Astrocyte (in vitro differentiated cells and primary cell): ENCODE data around the gene COMMD4. TPM values are rescaled to one million over a fixed set of nuclear protein-coding genes. Genes with fewer than 3 reads are reported as not detected.
"Not testable (repeated sequence)": the region's sequence is repeated elsewhere in the genome, so short reads cannot be mapped to it uniquely, and the experiment has no call there.

Source experiments
- DNase-seq: peaks from one replicate; pipeline ENCODE4 v3.0.0-alpha.2; 2010; ENCODE audit warnings: low read depth
- FAIRE-seq: peaks from 2 replicates; lab custom pipeline; 2011; peaks lifted over from hg19 to GRCh38; lab: Jason Lieb, UNC
- H2AFZ ChIP-seq: 2 replicates; pipeline ENCODE4 v1.6.0; 2012; ENCODE audit warnings: low read depth, low read length, inconsistent platforms
- H3K27ac ChIP-seq: 2 replicates; pipeline ENCODE4 v1.5.1; 2011; ENCODE audit warnings: low read depth, low read length, inconsistent platforms
- H3K27me3 ChIP-seq: 2 replicates; pipeline ENCODE4 v1.6.0; 2011; ENCODE audit warnings: low read length, inconsistent platforms; ENCODE audit not compliant: insufficient read depth
- H3K36me3 ChIP-seq: 2 replicates; pipeline ENCODE4 v1.5.1; 2011; ENCODE audit warnings: low read length, inconsistent platforms; ENCODE audit not compliant: insufficient read depth
- H3K4me1 ChIP-seq: 2 replicates; pipeline ENCODE4 v1.5.1; 2011; ENCODE audit warnings: low read length, inconsistent platforms; ENCODE audit not compliant: insufficient read depth
- H3K4me2 ChIP-seq: 2 replicates; pipeline ENCODE4 v1.6.0; 2012; ENCODE audit warnings: low read length, inconsistent platforms
- H3K4me3 ChIP-seq: 2 replicates; pipeline ENCODE4 v1.5.1; 2011; ENCODE audit warnings: low read depth, mild to moderate bottlenecking, low read length, inconsistent platforms; ENCODE audit not compliant: insufficient read depth
- H3K79me2 ChIP-seq: 2 replicates; pipeline ENCODE4 v1.6.0; 2012; ENCODE audit warnings: mild to moderate bottlenecking, low read length, inconsistent platforms; ENCODE audit not compliant: insufficient read depth
- H3K9ac ChIP-seq: 2 replicates; pipeline ENCODE4 v1.6.0; 2012; ENCODE audit warnings: mild to moderate bottlenecking, low read length, inconsistent platforms
- H3K9me3 ChIP-seq: 2 replicates; pipeline ENCODE4 v1.5.1; 2012; ENCODE audit warnings: low read depth, mild to moderate bottlenecking, low read length, inconsistent platforms; ENCODE audit not compliant: insufficient read depth
- H4K20me1 ChIP-seq: 2 replicates; pipeline ENCODE4 v1.6.0; 2012; ENCODE audit warnings: low read length, inconsistent platforms; ENCODE audit not compliant: insufficient read depth
- H3K27ac Mint-ChIP-seq: one replicate; pipeline ENCODE4 v1.8.0; 2021; ENCODE audit warnings: mild to moderate bottlenecking, mixed read lengths; ENCODE audit not compliant: unreplicated experiment
- H3K27me3 Mint-ChIP-seq: one replicate; pipeline ENCODE4 v1.8.0; 2021; ENCODE audit warnings: low read depth, mixed read lengths; ENCODE audit not compliant: unreplicated experiment
- H3K36me3 Mint-ChIP-seq: one replicate; pipeline ENCODE4 v1.8.0; 2021; ENCODE audit warnings: low read depth, mixed read lengths; ENCODE audit not compliant: unreplicated experiment
- H3K4me1 Mint-ChIP-seq: one replicate; pipeline ENCODE4 v1.8.0; 2021; ENCODE audit warnings: low read depth, mixed read lengths; ENCODE audit not compliant: unreplicated experiment
- H3K4me3 Mint-ChIP-seq: one replicate; pipeline ENCODE4 v1.8.0; 2021; ENCODE audit warnings: mild to moderate bottlenecking, moderate library complexity, mixed read lengths; ENCODE audit not compliant: unreplicated experiment
- H3K9me3 Mint-ChIP-seq: one replicate; pipeline ENCODE4 v1.8.0; 2021; ENCODE audit warnings: mild to moderate bottlenecking, mixed read lengths; ENCODE audit not compliant: unreplicated experiment
- CTCF ChIP-seq: IDR thresholded peaks from 2 replicates; pipeline ENCODE4 v1.5.1; 2011; ENCODE audit warnings: low read depth, mild to moderate bottlenecking, inconsistent platforms, low read length, moderate library complexity; ENCODE audit not compliant: insufficient read depth
- EZH2 ChIP-seq: IDR thresholded peaks from 2 replicates; pipeline ENCODE4 v1.6.1; 2012; ENCODE audit warnings: mild to moderate bottlenecking, low read length, inconsistent platforms; ENCODE audit not compliant: insufficient read depth
- total RNA-seq: library from RNA; stranded (reverse); gene quantifications from 2 replicates; pipeline ENCODE4 v1.2.1, GENCODE V29; 2021

Gene COMMD4
- total RNA-seq, 1 donor from 2014 or later = 61.0 TPM

GRCh38 chr15:75299311-75299688 is 36.6 kb upstream of the COMMD4 start:
- FAIRE-seq, H4K20me1 ChIP-seq, H3K9me3 ChIP-seq, H3K27ac Mint-ChIP-seq, H3K4me3 ChIP-seq, H3K4me2 ChIP-seq, H3K27me3 ChIP-seq, H3K4me3 Mint-ChIP-seq, H3K36me3 Mint-ChIP-seq, DNase-seq, H3K27me3 Mint-ChIP-seq, H3K9ac ChIP-seq, H3K4me1 Mint-ChIP-seq, H3K27ac ChIP-seq, H3K79me2 ChIP-seq, H3K9me3 Mint-ChIP-seq, H2AFZ ChIP-seq, H3K36me3 ChIP-seq, H3K4me1 ChIP-seq: not testable (repeated sequence)
- peak; percentile 15 for TF ChIP-seq CTCF

- H3K27ac Mint-ChIP-seq, H3K27ac ChIP-seq, H3K4me3 ChIP-seq, H2AFZ ChIP-seq, DNase-seq, H3K9ac ChIP-seq, H4K20me1 ChIP-seq, FAIRE-seq, H3K9me3 ChIP-seq, H3K4me3 Mint-ChIP-seq, H3K36me3 ChIP-seq, H3K4me2 ChIP-seq, H3K27me3 ChIP-seq, H3K27me3 Mint-ChIP-seq, H3K4me1 Mint-ChIP-seq, H3K9me3 Mint-ChIP-seq, H3K36me3 Mint-ChIP-seq, H3K4me1 ChIP-seq, H3K79me2 ChIP-seq: not testable (repeated sequence)
Measured at GRCh38 chr15:75300026-75300425, 35.8 kb upstream of the COMMD4 start.

GRCh38 chr15:75302318-75302717 is 33.5 kb upstream of the COMMD4 start:
- H3K27me3 ChIP-seq = peaks cover 17% of the 10 kb centered on the region
- H3K4me3 Mint-ChIP-seq = no peak overlapping the region
- no peaks in the 10 kb centered on the region for H3K4me1 ChIP-seq
- no peak for DNase-seq
- no peak for FAIRE-seq
- H3K9me3 ChIP-seq = no peaks in the 10 kb centered on the region
- H3K36me3 Mint-ChIP-seq = no peaks in the 10 kb centered on the region
- peaks cover 5% of the 10 kb centered on the region for H3K27me3 Mint-ChIP-seq
- no peak overlapping the region for H3K9ac ChIP-seq
- TF ChIP-seq EZH2 (no peak), CTCF (no peak)
- H3K4me2 ChIP-seq = no peak overlapping the region
- H2AFZ ChIP-seq = no peak overlapping the region
- no peak overlapping the region for H3K27ac ChIP-seq
- no peak overlapping the region for H3K4me3 ChIP-seq
- no peaks in the 10 kb centered on the region for H3K79me2 ChIP-seq
- H3K9me3 Mint-ChIP-seq = no peaks in the 10 kb centered on the region
- no peak overlapping the region for H3K27ac Mint-ChIP-seq
- H4K20me1 ChIP-seq = no peaks in the 10 kb centered on the region
- H3K4me1 Mint-ChIP-seq = no peaks in the 10 kb centered on the region
- H3K36me3 ChIP-seq = no peaks in the 10 kb centered on the region

- not testable (repeated sequence) for H3K4me1 ChIP-seq, H3K36me3 Mint-ChIP-seq, DNase-seq, H3K36me3 ChIP-seq, H3K4me1 Mint-ChIP-seq, H3K4me3 ChIP-seq, H3K27me3 Mint-ChIP-seq, H3K9me3 Mint-ChIP-seq, H3K27ac Mint-ChIP-seq, H3K9ac ChIP-seq, H3K79me2 ChIP-seq, H4K20me1 ChIP-seq, H3K4me3 Mint-ChIP-seq, H3K4me2 ChIP-seq, H3K9me3 ChIP-seq, FAIRE-seq, H2AFZ ChIP-seq, H3K27ac ChIP-seq
- H3K27me3 ChIP-seq = peaks cover 20% of the 10 kb centered on the region
Measured at GRCh38 chr15:75302753-75303152, 33.1 kb upstream of the COMMD4 start.
